Stimulated activated naive CD4-positive, alpha-beta T cell treated with Interleukin-2 at 50 U/mL for 16 hours (primary cell): ENCODE results near the gene CIDEB.

ENCODE experiments used
- DNase-seq: peaks from one replicate; lab custom pipeline; 2025; lab: John Stamatoyannopoulos, UW

Gene CIDEB

DNA sequence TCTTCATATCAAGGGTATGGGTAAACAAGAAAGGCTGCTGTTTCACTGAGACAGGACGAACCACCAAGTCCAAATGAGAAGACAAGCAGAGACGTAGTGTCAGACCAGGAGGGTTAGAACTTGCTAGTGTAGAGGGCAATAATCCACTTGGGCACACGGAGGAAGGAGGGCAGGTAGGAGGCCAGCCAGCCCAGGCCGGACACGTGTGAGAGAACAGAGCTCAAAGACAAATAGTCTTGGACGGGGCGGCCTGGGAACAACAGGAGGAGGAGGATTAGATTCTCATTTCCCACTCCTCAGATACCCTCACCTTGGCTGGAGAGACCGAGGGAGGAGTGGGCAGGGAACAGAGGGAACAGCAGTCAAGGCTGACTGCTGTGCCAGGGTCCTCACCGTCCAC is 17.0 kb downstream of the CIDEB start:
- no peak for DNase-seq

DNA sequence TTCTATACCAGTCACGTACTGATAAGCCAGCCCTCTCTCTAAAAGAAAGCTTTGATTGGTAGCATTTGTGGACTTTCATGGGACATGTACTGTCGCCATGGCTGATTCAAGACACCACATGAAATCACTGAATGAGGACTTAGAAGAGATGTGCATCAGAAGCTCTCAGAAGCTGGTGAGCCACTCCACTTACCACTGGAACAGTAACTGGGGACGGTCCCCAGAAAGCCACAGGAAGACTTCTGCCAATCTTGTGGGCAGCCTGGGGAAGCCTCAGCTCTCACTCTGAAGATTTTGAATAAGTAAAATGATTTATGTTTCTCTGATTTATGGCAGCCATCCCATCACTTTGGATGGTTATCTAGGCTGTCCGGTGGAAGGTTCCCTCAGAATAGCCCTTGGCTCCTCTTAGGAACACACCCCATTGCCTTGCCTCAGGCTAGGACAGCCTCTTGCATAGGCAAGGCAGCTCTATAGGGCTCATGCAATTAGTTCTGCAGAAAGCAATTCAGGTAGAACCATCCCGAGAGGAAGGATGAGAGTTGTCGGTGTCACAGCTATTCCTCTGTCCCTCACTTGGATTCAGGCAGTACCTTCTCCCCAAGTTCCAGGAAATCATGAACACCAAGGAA is 18.0 kb downstream of the CIDEB start:
- DNase-seq, result peak; percentile 53

DNA sequence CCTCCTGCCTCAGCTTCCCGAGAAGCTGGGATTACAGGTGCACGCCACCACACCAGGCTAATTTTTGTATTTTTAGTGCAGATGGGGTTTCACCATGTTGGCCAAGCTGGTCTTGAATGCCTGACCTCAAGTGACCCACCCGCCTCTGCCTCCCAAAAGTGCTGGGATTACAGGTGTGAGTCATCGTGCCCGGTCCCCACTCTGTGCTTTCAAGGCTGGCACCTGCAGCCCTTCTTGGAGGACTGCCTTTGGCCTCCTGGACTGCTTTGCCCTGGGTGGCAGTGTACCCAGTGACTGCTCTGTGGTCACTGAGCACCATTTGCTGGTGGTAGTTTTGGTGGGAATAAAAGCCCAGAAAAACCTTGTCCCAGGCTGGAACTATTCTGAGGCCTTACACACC is 20.8 kb downstream of the CIDEB start:
- no peak for DNase-seq

DNA sequence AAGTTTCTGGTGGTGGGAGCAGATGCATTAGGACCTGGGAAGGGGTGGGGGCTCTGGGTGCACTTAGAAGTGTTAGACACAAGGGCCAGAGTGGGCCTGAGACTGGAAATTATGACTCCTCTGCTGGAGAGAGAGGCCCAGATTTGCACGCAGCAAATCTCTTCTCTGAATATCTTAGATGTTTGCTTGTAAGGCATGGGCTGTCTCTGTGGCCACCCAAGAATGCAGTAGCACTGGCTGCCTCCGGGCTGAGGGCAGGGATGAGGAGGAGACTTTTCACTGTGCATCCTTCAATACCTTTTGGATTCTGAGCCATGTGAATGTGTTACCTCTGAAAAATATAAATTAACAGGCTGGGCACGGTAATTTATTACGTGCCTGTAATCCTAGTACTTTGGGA is 22.4 kb downstream of the CIDEB start:
- DNase-seq, result no peak

DNA sequence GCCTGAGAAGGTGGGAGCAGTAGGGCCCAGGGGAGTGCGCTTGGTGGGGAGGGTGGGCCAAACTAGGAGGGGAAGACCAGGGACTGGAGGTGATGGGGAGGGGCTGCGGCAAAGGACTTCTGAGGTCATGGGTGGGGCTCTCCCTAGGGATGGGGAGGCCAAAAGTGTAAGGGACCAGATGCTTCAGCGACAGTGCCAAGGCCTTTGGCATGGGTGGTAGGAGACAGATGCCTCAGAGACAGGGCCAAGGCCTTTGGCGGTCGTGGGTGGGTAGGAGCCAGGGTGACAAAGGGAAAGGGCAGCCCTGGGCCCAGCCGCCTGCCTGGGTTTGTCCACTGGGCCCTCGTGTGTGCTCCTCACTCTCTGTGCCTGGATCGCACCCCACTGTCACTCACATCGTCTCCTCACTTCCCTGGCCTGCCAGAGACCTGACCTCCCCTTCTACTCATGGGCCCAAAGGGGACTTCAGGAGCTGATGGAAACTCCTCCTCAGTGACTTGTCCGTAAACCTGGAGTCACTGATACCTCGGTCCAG is 23.2 kb downstream of the CIDEB start:
- no peak for DNase-seq

DNA sequence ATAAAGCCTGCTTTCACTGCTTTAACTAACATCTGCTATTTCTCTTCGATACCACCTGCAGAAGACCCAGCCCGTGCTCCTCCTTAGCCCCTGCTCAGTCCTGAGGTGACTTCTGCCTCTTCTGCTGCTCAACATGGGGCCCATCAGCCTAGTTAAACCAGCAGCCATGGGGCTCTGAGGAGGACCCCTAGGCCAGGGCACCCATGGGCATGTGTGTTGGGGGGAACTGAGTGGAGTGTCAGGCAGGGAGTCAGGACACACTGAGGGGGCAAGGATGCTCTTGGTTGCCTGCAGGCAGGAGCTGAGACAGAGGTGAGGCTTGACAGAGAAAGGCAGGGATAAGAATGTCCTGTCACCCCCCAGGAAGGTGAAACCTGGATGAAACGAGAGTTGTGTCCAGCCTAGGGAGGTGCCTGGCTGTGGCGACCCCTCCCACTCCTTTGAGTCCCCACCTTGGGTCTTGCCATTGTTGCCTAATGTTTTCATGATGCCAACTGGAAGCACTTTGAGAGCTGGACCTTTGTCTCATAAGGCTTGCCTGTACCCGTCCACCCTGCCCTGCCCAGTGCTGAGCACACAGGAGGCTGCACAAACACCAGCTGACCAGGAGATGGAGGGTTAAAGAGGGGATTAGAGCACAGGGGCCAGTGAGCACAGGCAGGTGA is 23.8 kb downstream of the CIDEB start:
- no peak for DNase-seq

DNA sequence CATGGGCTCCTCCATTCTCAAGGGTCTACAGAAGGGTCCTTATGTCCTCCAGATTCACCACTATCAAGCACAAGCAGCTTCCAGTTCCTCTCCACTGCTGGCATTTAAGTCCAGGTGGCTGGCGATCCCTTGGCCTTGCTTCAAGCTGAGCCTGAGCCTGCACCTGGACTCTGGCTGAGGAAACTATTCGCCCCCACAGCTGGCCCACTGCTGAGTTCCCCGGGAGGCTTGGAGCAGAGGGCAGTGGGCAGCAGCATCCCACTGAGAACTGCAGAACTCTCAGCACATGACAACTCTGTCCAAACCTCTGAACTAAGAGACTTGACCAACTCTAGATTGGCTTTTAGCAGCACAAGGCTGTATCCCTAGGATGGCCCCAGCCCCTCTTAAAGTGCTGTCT is 25.0 kb downstream of the CIDEB start:
- no peak for DNase-seq

DNA sequence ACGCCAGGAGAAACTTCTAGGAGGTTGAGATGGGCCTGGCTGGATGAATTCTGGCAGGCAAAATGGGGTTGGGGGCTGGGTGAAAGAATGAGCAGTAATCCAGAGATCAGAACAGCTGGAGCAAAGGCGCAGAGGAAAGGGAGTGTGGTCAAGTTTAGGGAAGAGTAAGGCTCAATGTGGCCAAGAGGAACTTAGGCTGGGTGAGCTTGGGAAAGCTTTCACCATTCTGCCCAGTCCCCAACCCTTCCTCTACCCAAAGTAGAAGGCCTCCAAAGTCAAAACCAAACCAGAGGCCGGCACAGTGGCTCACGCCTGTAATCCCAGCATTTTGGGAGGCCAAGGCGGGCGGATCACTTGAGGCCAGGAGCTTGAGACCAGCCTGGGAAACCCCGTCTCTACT is 26.1 kb downstream of the CIDEB start:
- no peak for DNase-seq

DNA sequence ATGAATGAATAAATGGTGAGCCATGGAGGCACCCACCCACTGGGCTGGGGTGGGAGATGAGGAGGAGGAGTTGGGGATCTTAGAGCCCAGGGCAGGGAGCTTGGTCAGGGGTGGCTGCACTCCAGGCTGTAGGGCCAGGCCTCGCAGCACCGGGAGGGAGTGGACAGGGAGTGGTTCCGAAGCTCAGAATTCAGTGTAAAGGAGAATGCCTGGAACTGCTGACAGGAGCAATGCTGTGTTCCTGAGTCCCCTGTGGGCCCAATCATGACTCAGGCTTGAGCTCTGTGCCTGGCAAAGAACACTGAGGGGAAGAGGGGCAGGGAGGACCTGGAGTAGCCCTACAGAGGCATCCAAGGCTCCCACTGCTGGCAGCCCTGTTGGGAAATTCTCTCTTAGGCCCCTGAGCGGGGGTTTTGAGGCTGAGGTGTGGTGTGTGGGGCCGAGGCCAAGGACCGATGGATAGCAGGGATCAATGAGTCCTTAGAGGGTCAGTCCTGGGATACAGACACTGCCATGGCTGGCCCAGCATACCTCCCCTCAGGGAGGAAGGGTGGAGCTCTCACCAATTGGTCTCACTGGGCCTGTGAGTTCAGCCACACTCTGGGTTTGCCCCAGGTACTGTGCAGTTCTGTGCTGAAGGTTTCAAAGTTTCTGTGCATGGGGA is 26.8 kb downstream of the CIDEB start:
- no peak for DNase-seq

DNA sequence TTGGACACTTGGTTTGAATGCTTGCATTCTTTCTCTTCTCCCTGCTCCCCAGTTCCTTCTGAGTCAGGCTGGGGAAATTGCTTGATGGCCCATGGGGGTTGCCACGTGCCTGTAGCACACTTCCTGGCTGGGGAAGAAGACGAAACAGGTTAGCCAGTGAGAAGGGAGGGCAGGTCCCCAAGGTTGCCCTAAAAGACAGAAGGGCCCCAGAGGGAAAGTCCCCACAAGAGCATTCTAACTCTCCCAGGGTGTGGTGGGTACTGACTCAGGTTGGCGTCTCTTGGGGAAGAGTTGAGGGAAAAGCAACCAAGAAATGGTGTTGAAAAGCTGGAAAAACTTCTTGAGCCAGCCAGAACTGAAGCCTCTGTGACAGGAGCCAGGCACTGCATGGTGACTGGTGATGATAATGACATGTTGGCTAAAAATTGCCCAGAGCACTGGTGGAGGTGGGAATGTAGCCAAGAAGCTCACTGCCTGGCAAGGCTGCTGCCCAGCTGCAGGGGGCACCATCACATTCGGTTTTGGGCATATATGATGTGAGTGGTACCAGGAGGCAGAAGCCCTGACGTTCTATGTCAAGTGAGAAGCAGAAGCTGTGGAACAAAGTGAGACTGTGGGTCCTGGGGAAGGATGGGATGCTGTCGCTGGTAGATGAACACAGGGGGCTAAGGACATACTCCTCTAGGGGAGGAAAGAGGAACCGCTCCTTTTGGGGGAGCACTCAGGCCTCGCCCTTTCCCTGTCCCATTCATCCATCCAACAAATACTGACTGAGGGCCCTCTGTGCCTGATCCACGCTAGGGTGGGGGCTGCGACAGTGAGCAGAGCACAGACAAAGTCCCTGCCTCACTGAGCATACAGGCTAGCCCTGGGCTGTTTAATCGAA is 28.2 kb downstream of the CIDEB start:
- peak; percentile 46 for DNase-seq

DNA sequence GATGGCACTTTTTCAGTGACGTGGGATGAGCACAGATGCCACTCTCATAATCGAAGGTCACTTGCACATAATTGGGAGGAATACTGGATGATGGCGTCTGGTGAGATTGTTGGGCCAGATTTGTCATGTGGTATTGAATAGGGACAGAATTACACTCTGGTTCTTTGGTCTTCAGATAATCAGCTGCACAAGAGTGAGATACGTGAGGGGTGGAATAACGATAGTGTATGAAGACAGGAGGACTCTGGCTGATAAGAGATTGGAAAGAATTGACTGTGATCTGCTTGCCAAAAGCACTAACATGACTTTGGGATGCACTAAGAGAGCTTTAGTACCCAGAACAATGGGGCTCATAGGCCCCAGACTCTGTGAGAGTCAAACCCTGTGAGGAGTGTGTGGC is 29.4 kb downstream of the CIDEB start:
- no peak for DNase-seq

DNA sequence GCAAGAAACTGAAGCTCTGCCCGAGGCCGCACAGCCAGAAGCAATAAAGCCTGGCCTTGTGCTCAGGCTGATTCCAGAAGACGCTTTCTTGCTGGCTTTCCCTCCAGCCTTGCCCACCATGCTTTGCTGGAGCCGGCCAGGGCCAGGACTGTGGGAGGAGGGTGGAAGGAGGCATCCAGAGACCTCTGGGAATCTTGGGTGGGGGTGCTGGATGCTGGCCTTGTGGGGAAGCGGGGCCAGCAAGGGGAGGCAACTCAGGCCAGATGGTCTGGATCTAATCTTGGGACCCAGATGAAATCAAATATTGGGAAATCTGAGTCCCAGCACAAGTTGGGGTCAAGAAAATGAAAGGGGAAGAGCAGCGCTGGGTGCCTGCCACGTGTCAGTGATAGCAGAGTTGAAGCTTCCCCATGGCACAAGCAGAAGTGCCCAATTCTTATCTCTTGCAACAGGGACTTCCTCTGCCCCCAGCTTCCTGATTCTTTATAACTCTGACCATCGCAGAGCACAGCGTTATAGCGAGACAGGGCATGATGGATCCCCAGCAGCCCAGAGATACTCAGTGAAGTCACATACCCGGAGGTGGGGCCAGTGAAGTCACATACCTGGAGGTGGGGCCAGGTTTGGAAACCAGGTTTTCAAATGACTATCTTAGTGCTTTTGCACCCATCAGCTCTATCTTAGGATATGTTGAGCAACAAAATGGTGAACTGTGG is 30.0 kb downstream of the CIDEB start:
- DNase-seq, result no peak

DNA sequence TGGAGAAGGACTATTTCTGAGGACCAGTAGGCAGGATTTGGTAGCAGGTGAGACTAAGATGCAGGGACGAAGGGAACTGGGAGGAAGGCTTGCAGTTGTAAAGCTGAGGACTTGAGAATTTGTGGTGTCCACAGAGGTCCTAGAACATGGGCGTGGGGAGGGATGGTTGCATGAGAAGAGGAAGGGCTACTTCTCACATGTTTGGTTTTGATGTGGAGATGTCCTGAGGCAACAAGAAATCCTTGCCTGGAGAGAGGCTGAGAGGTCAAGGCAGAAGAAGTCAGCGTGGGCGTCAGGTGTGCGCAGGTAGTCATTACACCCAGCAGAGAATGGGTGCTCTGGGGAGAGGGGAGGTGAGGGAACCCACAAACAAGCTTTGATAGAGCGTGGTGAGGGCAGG is 30.7 kb downstream of the CIDEB start:
- no peak for DNase-seq

DNA sequence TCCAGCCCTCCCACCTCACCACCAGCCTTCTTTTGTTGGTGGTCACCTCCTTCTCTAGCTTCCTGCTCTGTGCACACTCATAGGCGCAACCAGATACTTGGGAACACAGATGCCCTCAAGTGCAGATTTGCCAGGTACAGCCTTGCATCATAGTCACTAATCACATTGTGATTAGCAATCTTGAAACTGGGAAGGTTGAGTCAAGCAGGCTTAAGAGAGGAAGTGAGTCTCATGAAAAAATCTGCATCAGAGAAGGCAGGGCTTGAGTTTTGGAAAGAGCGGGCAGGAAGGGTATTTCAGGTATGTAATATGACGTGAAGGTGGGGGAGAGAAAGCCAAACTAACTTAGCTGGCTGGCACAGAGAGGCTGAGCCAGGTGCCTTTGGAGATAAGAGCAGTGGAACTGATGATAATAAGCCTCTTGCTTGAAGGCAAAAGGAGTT is 33.7 kb downstream of the CIDEB start:
- DNase-seq, result peak; percentile 55

DNA sequence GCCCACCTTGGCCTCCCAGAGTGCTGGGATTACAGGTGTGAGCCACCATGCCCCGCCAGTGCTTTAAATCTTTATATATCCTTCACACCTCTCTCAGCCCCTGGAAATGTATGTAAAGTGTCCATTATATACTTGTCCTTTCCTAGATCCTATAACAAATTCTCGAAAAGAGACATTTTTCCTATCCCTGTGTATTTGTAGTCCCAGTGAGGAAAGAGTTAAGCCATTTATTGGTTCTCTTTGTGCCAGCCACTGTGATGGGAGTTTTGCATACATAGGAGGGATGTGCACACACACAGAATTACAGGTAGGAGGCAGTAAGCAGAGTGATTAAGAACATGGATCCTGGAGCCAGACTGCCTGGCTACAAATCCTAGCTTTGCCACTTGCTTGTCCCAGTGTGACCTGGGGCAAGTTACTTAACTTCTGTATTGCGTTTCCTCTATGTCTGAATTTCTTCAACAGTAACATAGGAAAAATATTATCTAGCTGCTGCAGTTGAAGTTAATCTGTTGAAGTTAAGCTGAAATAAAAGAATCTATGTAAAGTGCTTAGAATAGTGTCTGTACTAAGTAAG is 34.3 kb downstream of the CIDEB start:
- no peak for DNase-seq

DNA sequence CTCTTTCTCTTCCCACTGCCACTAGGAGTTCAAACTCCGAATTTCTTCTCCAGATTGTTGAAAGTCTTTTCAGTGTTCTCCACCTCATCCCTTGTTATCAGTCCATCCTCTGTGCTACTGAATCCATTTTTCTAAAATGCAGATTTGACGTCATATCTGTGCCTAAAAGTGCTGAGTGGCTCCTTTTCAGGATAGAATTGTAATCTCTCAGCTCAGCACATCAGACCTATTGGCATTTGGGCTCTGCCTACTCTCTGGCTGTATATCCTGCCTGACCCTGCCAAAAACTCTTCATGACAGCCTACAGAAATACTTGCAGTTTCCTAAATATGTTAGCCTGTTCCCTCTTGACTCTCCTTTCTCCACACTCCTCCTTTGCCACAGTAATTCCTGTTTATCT is 35.3 kb downstream of the CIDEB start:
- no peak for DNase-seq

DNA sequence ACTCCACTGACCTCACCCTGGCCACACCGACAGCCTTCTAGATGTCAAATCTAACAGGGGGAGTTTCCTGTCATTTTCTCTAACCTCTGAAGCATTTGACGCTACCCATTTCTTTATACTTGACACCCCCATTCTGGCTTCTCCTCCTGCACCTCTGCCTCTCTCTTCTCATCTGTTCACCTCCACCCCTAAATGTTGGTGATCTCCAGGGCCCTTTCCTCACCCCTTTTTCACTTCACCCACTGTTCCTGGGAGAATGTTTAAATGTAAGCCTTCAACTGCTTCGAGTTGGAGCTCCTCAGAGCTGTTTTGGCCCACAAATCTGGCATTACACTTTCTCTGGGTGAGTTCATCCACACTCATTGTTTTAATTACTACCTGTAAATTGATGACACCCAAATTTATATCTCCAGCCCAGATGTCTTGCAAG is 35.9 kb downstream of the CIDEB start:
- no peak for DNase-seq

DNA sequence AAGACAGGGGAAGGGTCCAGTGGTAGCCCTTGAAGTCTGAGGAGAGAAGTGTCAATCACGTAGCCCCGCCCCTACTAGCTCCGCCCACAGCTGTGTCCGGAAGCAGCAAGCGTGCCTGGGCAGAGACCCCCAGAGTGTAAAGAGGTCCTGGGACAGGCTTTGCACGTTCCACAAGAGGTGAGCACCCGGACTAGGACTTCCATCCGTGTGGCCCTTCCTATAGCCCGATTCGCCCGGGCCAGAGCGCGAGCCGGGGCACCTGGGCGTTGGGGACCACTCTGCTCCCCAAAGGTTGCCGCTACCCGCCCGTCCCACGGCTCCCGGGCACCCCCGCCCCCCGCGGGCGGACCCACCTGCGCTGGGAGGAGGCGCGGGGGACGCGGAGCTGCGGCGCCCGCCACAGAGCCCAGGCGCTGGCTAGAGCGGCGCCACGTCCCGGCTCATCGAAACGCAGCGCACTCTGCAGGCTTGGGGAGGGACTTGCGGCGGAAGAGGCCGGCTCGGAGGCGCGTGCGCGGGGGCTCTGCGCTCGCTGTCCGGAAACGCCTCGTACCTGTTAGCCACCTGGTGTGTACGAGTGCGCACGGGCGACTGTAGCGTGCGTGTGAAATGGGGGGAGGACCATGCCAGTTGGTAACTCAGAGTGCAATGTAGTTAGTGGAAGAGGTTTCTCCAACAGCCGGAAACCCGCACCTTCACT is 36.5 kb downstream of the CIDEB start, which contains the start of gene RABGGTA:
Gene RABGGTA, minus strand, starts transcription at position 464 of the 700 bp plus-strand sequence. CDS start 482 bp downstream, outside the sequence.
- peak; percentile 86 for DNase-seq

DNA sequence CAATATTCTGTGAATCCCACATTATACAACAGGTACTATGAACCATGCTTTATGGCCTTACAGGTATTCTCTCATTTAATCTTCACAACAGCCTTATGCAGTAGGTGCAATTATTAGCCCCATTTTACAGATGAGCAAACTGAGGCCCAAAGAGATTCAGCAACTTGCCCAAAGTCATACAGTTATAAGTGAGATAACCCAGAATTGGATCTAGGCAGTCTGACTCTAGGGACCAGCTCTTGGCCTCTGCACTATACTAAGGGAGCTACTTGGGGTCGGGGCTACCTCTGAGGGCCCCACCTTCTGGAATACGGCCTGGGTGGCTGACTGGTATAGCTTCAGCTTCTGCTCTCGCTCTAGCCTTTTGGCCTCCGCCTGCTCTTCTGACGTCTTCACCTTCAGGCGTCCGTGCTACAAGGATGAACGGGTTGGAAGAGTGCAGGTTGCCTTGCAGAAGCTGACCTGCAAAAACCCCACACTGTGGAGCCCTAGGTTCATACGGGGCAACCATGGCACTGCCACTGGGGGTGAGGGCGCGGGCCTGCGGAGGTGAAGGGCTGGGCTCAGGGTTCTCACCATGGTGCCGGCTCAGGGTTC is 37.1 kb downstream of the CIDEB start:
- DNase-seq, result no peak
